Pancreas (tissue), 10 donors: ENCODE measurements around the gene PRR7. TPM values are rescaled to one million over a fixed set of nuclear protein-coding genes. Genes with fewer than 3 reads are reported as not detected.

ENCODE experiments used
- ATAC-seq, 4 donors: fragments of 200-7000 bp; cut with Tn5 transposase; one replicate each; pipeline versions ENCODE4 v1.8.0 to v1.9.1; 2020; ENCODE audit warnings: mild to moderate bottlenecking in 4 of 4, moderate library complexity in 4 of 4
- DNase-seq, 6 donors: peaks; one replicate each; pipeline ENCODE4 v3.0.0-alpha.2; 2020
- FAIRE-seq: peaks from 2 replicates; lab custom pipeline; 2012; peaks lifted over from hg19 to GRCh38; lab: Jason Lieb, UNC
- H3K27ac ChIP-seq, 4 donors: fragments of 200-600 bp; sonication (generic); 1 replicate in 3 of 4; 2 replicates in 1 of 4; pipeline versions ENCODE4 v1.5.0 to v1.8.0; 2020
- H3K27me3 ChIP-seq, 4 donors: fragments of 200-600 bp; one replicate each; pipeline ENCODE4 v1.8.0; 2021
- H3K36me3 ChIP-seq, 3 donors: fragments of 200-600 bp; sonication (generic) in 1 of 3; one replicate each; pipeline versions ENCODE4 v1.5.0 to v1.8.0; 2020 to 2021
- H3K4me1 ChIP-seq, 3 donors: fragments of 200-600 bp; one replicate each; pipeline ENCODE4 v1.8.0; 2021
- H3K4me3 ChIP-seq, 4 donors: fragments of 200-600 bp; sonication (generic) in 2 of 4; one replicate each; pipeline versions ENCODE4 v1.5.0 to v1.8.0; 2020 to 2021
- H3K9me3 ChIP-seq, 4 donors: fragments of 200-600 bp; one replicate each; pipeline ENCODE4 v1.8.0; 2021
- WGBS, 2 donors: extraction: QIAGEN DNeasy Blood & Tissue Kit; methylation state at CpG; one replicate each; pipeline ENCODE4 v1.1.7; 2013; 5-methylcytosine and 5-hydroxymethylcytosine counted together
- intact Hi-C, 3 donors: fragments of 100-400 bp; cut with DNase I; formaldehyde crosslinking; loops; one replicate each; pipeline versions ENCODE4 v1.11.1 to v1.14.2; 2022
- polyA plus RNA-seq, 2 donors: library from polyadenylated mRNA; stranded (reverse); fragments of 200-250 nt; gene quantifications; one replicate each; pipeline ENCODE4 v1.2.3, GENCODE V29; 2013
- total RNA-seq, 6 donors: library from RNA; stranded (reverse); fragmentation: NEBNext Ultra II Directional in 4 of 6; extraction: Animal tissue kit (Norgen Biotek cat#: 25700) in 4 of 6; gene quantifications; one replicate each; pipeline versions ENCODE4 v1.2.1 to v1.2.4, GENCODE V29; 2021 to 2023
- TF ChIP-seq, protein P1 (sequence below), 4 donors: fragments of 200-600 bp; sonication (generic) in 3 of 4; IDR thresholded peaks; one replicate each; pipeline versions ENCODE4 v1.5.0 to v1.8.0; 2021; ENCODE audit warnings: antibody characterized with exemption in 4 of 4
- donor health status: healthy with polysubstance abuse.
- donor health status: DM: no; HTN: no; CAD: no; lungs with moderate emphysema.
- donor health status: DM: no; HTN: no; CAD: no.
- donor health status: control.
- donor health status: control.
- donor health status: Bipolar disorder and iron deficiency.
- donor health status: DM: yes; HTN: yes; CAD: no.
- donor health status: DM: no; HTN: no; CAD: no.
- donor health status: DM: no; HTN: no; CAD: no.
- donor health status: DM: yes; HTN: yes; CAD: no.

Gene PRR7
- total and polyA plus RNA-seq, 8 donors = 1.7 to 3.5 (median 2.7) TPM

DNA sequence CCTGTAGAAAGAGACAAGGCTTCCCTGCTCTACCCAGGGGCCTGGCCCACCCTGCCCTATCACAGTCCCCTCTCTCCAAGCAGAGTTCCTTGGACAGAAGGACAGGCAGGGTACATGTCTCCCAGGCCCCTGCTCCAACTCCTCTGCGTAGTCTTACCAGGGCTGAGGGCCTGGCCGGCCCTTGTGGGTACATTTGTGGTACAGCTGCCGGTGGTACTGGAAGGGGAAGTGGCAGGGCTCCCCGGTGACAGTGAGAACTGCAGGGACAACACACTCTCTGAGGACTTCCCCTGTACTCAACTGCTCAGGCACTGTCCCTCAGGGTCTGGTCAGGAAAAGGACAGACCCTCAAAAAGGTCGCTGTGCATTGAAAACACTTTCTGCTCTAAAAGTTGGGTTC is 40.8 kb upstream of the PRR7 start:
- DNase-seq (no peak), ATAC-seq (no peak), FAIRE-seq (no peak)
- Histone ChIP-seq H3K27ac (no peak overlapping the region), H3K4me1 (peaks cover 4 to 14% (median 8%) of the 10 kb centered on the region in 3 donors), H3K4me3 (no peak overlapping the region), H3K36me3 (no peaks in the 10 kb centered on the region), H3K9me3 (no peaks in the 10 kb centered on the region), H3K27me3 (no peaks in the 10 kb centered on the region)
- TF ChIP-seq, protein P1, sequence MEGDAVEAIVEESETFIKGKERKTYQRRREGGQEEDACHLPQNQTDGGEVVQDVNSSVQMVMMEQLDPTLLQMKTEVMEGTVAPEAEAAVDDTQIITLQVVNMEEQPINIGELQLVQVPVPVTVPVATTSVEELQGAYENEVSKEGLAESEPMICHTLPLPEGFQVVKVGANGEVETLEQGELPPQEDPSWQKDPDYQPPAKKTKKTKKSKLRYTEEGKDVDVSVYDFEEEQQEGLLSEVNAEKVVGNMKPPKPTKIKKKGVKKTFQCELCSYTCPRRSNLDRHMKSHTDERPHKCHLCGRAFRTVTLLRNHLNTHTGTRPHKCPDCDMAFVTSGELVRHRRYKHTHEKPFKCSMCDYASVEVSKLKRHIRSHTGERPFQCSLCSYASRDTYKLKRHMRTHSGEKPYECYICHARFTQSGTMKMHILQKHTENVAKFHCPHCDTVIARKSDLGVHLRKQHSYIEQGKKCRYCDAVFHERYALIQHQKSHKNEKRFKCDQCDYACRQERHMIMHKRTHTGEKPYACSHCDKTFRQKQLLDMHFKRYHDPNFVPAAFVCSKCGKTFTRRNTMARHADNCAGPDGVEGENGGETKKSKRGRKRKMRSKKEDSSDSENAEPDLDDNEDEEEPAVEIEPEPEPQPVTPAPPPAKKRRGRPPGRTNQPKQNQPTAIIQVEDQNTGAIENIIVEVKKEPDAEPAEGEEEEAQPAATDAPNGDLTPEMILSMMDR (IDR thresholded peaks at IDR 0.05) = no peak
- intact Hi-C loops = loop anchor here in 1 of 3 donors (5.0 kb wide), 1 partner anchor 46 kb away; no protein-coding TSS in a partner anchor
- 86 to 94% methylated on average over 5 of the region's 5 CpGs for WGBS, 2 donors

DNA sequence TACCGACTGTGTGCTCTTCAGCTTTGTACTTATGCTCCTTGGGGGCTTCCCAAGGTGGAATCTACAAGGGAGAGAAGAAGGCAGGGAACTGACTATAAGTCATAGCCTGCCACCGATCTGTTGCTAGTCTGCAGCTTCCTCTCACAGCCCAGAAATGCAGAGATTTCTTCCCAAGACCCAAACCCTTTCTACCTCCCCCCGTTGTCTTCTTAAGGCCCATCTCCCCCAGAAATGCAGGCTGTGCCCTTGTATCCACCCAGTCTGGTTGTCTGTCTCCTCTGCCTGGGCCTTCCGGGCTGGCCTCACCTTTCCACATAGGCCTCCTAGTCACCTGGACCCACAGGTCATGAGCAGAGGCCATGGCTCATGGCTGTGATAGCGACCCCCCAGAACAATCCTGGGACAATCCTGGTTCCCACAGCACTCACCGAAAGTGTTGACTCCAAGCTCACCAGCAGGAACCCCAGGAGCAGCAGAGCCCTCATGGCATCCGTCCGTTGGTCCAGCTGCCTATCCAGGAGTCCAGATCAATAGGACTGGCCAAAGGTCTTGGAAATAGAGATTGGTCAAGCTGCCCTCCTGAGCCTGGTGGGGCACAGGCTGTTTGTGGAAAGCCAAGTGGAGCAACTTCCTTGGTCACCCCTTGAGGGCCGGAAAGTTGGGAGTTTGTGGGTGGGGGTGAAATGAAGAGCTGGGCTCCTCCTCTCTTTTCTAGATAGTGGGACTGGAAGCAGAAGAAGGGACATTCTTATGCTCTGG is 37.4 kb upstream of the PRR7 start, which contains the start of gene F12:
Gene F12, minus strand, starts transcription at position 522 of the 759 bp plus-strand sequence. Its CDS starts 37 bp downstream, at position 485.
- 74 to 81% methylated on average over 9 of the region's 9 CpGs for WGBS, 2 donors
- Histone ChIP-seq H3K4me1 (peaks cover 0 to 5% (median 4%) of the 10 kb centered on the region in 3 donors), H3K9me3 (no peaks in the 10 kb centered on the region), H3K27ac (no peak within 1 kb of the TSS), H3K4me3 (no peak within 1 kb of the TSS), H3K36me3 (no peaks in the 10 kb centered on the region), H3K27me3 (no peaks in the 10 kb centered on the region)
- TF ChIP-seq, protein P1 (IDR thresholded peaks at IDR 0.05) = no peak
- intact Hi-C loops = loop anchor here in 1 of 3 donors (5.0 kb wide), 1 partner anchor 43 kb away; no protein-coding TSS in a partner anchor
- DNase-seq (no peak), FAIRE-seq (no peak), ATAC-seq (no peak)

DNA sequence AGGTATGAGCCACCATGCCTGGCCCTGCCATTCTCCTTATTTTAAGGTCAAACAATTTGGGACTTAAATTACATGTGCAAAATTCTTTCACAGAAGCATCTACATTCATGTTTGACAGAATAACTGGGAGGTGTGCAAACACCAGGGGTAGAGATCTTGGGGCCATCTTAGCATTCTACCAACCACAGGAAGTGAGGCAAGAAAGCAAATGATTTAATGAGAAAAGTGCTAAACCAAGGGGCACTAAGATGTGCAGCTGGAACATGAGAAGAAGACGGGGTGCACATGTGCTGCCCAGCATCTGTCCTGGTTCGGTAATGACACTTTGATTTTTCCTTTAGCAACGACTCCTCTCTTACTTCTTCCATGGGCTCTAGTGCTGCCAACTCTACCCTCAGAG is 36.0 kb upstream of the PRR7 start:
- DNase-seq (no peak), ATAC-seq (no peak), FAIRE-seq (no peak)
- H3K4me3 ChIP-seq = no peak overlapping the region
- 75 to 79% methylated on average over 3 of the region's 3 CpGs for WGBS, 2 donors
- no peak overlapping the region for H3K27ac ChIP-seq
- H3K27me3 ChIP-seq = no peaks in the 10 kb centered on the region
- TF ChIP-seq, protein P1 (IDR thresholded peaks at IDR 0.05) = no peak
- intact Hi-C loops = no loop called here
- H3K9me3 ChIP-seq = no peaks in the 10 kb centered on the region
- H3K4me1 ChIP-seq = no peaks in the 10 kb centered on the region
- no peaks in the 10 kb centered on the region for H3K36me3 ChIP-seq

DNA sequence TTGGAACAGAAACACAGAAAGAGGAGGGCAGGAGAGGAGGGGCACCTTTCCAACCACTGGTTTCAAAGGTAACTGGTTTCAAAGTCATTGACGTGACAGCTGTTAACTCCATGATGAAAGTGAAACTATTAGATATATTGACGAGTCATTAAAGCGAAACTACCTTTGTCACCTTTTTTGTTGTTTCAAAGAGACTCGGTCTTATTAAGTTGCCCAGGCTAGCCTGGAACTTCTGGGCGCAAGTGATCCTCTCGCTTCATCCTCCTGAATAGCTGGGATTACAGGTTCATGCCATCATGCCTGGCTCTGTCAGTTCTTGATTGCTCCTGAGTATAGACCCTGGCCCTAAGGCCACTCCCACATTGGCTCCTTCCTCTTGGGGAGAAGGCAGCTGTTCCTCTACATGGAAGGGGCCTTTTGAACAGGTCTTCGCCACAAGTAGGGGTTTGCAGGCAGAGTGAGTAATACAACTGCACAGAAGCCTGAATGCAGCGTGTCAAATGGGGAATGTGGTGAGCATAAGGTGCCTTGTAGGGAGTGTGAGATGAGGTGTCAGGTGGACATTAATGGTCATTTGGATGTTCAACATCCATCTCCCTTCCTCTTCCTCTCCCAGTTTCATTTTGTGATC is 33.9 kb upstream of the PRR7 start:
- Histone ChIP-seq H3K27ac (no peak overlapping the region), H3K4me3 (no peak overlapping the region), H3K36me3 (no peaks in the 10 kb centered on the region), H3K27me3 (no peaks in the 10 kb centered on the region), H3K4me1 (no peaks in the 10 kb centered on the region), H3K9me3 (no peaks in the 10 kb centered on the region)
- ATAC-seq (no peak), FAIRE-seq (no peak), DNase-seq (no peak)
- intact Hi-C loops = no loop called here
- WGBS, 2 donors = 70 to 75% methylated on average over 8 of the region's 8 CpGs
- TF ChIP-seq, protein P1 (IDR thresholded peaks at IDR 0.05) = no peak
